Prostate gland (tissue), 2 donors: ENCODE measurements around the gene LMOD2. TPM values are rescaled to one million over a fixed set of nuclear protein-coding genes. Genes with fewer than 3 reads are reported as not detected.

Experiments used
- total RNA-seq, 2 donors: library from RNA; depleted of rRNA; stranded (reverse); fragments of >200 nt; gene quantifications; one replicate each; pipeline ENCODE4 v1.1.0, GENCODE V29; 2016

Gene LMOD2
- total RNA-seq, 2 donors from 2014 or later, result 4.6 TPM; not detected in 1

Other genes starting within 250 kb of the LMOD2 start
- gene IQUB, start 121.3 kb upstream of the LMOD2 start, total RNA-seq, result 1 to 10 TPM; 2.0 to 4.8 TPM
- gene NDUFA5, start 98.0 kb upstream of the LMOD2 start, total RNA-seq, result 10 to 100 TPM; 53.3 to 65.8 TPM
- gene ASB15, start 54.0 kb upstream of the LMOD2 start, total RNA-seq, result 1 to 10 TPM in 1 of 2 donors, not detected in 1; 1.1 TPM
- 10 to 100 TPM; 37.7 to 64.9 TPM for gene WASL, start 93.1 kb downstream of the LMOD2 start, total RNA-seq
- gene HYAL4, start 189.3 kb downstream of the LMOD2 start, total RNA-seq, result 1 to 10 TPM in 1 of 2 donors, not detected in 1; 1.6 TPM